SU-DHL-6 (cell line): Measurements from ENCODE around the gene NCKAP5.

Experiments used
- CTCF ChIP-seq: fragments of 200-600 bp; sonication (generic); IDR thresholded peaks from one replicate; pipeline ENCODE4 v1.5.1; 2017; ENCODE audit warnings: antibody characterized with exemption, mild to moderate bottlenecking, low read length, moderate library complexity; ENCODE audit not compliant: insufficient read depth, poor library complexity, severe bottlenecking
- EZH2phosphoT487 ChIP-seq: fragments of 200-600 bp; sonication (generic), shearing (Covaris generic); conservative IDR thresholded peaks from 2 replicates; pipeline ENCODE4 v1.6.1; 2018; ENCODE audit warnings: mild to moderate bottlenecking, antibody characterized with exemption, low read length, moderate library complexity, mixed read lengths

GRCh38 chr2:133531382-133531781 is 36.9 kb downstream of the NCKAP5 start:
- no peak for TF ChIP-seq CTCF
- TF ChIP-seq EZH2phosphoT487, result no peak
